NCI-H146 (cell line): Measurements from ENCODE around the gene EMILIN3.

Source experiments
- DNase-seq: peaks from one replicate; lab custom pipeline; 2025; lab: John Stamatoyannopoulos, UW

EMILIN3 gene, protein sequence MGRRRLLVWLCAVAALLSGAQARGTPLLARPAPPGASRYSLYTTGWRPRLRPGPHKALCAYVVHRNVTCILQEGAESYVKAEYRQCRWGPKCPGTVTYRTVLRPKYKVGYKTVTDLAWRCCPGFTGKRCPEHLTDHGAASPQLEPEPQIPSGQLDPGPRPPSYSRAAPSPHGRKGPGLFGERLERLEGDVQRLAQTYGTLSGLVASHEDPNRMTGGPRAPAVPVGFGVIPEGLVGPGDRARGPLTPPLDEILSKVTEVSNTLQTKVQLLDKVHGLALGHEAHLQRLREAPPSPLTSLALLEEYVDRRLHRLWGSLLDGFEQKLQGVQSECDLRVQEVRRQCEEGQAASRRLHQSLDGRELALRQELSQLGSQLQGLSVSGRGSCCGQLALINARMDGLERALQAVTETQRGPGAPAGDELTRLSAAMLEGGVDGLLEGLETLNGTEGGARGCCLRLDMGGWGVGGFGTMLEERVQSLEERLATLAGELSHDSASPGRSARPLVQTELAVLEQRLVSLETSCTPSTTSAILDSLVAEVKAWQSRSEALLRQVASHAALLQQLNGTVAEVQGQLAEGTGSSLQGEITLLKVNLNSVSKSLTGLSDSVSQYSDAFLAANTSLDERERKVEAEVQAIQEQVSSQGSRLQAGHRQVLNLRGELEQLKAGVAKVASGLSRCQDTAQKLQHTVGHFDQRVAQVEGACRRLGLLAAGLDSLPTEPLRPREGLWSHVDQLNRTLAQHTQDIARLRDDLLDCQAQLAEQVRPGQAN

DNA sequence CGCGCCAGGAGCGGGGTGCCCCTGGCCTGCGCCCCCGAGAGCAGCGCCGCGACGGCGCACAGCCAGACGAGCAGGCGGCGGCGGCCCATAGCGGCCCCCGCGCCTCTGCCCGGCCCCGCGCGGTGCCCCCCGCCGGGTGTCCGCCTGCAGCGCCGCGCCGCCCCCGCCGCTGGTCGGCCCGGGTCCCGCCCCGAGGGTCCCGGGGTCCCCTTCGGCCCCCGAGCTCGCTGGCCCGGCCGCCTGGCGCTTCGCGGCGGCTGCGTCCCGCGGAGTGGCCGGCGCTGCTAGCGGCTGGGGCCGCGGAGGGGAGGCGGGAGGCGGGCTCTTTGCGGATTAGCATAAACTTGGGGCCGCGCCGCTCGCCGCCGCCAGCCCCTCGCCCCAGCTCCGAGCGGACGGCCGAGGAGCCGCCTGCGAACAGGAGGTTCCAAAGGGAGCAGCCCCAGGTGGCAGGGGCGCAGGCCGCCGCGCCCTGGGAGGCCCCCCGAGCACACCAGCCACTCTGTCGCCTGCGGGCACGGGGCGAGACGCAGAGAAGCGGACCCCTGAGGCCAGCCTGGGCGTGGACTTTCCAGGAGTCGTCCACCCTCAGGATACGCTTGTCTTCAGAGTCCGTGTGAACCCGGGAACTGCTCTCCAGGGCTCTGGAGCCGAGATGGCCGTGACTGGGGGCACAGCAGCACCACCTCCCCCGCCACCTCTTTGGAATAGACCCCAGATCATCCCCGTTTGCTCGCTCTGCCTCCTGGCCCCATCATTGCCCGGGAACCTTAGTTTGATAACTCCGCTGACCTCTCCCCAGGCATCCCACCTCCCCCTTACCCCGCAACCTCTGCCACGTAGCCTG is at the start of gene EMILIN3:
TSS of gene EMILIN3 (minus strand) at position 273 of the 847 bp plus-strand sequence. CDS start at position 89, 184 bp downstream.
- peak; percentile 68 for DNase-seq

GRCh38 chr20:41415191-41415590 is 48.6 kb upstream of the EMILIN3 start:
- DNase-seq: no peak

GRCh38 chr20:41413169-41413568 is 46.6 kb upstream of the EMILIN3 start:
- DNase-seq: no peak

- no peak for DNase-seq
Measured at GRCh38 chr20:41412324-41413120, 45.9 kb upstream of the EMILIN3 start.

- no peak for DNase-seq
Measured at GRCh38 chr20:41411391-41411847, 44.8 kb upstream of the EMILIN3 start.

- no peak for DNase-seq
Measured at GRCh38 chr20:41408986-41409385, 42.4 kb upstream of the EMILIN3 start.

DNA sequence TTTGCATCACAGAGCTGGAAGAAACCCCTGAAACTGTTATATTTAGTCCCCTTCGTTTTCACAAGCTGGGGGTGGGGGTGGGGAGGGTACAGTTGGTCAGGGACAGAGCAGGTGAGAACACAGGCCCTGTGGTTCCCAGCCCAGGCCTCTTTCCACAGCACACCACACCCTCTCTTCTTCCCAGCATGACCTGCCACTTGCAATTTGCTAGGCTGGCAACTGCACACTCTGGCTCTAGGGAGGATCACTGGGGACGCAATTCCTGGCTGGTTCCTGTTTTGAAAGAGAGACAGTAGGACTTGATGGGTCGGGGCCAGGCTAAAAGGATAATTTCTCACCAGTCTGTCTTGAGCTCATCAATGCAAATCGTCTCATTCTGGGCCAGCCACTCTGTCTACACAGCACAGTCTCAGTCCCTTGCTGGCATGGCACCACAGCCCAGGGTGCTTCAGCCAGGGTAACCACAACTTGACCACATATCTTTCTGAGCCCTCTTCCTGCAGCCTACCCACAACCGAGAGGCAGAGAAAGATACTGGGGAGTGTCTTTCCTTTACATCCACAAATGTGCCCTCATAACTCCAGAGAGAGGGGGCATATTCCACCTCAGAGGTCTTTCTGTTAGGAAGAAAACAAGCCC is 41.7 kb upstream of the EMILIN3 start:
- no peak for DNase-seq

DNA sequence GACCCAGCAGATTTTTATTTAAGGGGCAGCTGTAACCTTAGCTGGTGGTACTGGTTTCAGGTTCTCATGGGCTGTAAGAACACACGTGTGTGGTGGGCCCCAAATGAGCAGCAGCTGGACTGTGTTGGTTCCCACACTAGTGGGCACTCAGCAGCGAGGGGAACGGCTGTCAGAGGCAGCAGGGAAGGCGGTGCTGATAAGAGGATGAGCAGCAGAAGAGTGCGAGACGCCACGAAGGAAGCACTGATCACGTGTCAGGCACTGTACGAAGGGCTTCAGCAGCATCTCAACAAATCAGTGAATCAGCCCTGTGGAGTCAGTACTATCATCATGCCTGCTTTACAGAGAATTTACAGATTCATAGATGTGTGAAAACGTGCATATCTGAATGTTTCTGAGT is 41.0 kb upstream of the EMILIN3 start:
- DNase-seq: no peak

DNA sequence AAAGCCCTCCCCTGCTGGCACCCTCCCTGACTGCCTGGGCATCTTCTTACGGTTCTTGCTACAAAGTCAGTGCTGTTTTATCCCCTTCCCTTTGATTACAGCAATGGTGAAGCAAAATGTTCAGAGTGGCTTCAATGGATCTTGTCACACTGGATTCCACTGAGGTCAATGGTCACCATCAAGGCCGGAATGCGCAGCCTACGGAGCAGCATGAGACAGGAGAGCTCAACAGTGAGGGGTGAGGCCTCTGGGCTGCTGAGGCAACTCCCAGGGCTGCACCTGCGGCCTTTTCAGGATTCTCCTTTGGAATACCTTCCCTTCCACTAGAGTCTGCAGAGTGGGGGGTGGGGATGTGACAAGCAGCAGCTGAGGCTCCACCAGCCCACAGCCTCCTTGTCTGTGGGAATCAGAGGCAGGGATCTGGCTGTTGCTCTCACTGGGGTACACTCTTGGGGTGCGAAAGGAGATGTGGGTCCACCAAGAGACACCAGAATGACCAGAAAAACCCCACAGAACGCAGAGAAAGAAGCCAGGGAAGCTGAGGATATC is 40.4 kb upstream of the EMILIN3 start:
- no peak for DNase-seq

- no peak for DNase-seq
Measured at GRCh38 chr20:41406353-41406752, 39.7 kb upstream of the EMILIN3 start.

GRCh38 chr20:41405436-41405835 is 38.8 kb upstream of the EMILIN3 start:
- no peak for DNase-seq

- no peak for DNase-seq
Measured at GRCh38 chr20:41403604-41404003, 37.0 kb upstream of the EMILIN3 start.

- DNase-seq: no peak
Measured at GRCh38 chr20:41398408-41398807, 31.8 kb upstream of the EMILIN3 start.

DNA sequence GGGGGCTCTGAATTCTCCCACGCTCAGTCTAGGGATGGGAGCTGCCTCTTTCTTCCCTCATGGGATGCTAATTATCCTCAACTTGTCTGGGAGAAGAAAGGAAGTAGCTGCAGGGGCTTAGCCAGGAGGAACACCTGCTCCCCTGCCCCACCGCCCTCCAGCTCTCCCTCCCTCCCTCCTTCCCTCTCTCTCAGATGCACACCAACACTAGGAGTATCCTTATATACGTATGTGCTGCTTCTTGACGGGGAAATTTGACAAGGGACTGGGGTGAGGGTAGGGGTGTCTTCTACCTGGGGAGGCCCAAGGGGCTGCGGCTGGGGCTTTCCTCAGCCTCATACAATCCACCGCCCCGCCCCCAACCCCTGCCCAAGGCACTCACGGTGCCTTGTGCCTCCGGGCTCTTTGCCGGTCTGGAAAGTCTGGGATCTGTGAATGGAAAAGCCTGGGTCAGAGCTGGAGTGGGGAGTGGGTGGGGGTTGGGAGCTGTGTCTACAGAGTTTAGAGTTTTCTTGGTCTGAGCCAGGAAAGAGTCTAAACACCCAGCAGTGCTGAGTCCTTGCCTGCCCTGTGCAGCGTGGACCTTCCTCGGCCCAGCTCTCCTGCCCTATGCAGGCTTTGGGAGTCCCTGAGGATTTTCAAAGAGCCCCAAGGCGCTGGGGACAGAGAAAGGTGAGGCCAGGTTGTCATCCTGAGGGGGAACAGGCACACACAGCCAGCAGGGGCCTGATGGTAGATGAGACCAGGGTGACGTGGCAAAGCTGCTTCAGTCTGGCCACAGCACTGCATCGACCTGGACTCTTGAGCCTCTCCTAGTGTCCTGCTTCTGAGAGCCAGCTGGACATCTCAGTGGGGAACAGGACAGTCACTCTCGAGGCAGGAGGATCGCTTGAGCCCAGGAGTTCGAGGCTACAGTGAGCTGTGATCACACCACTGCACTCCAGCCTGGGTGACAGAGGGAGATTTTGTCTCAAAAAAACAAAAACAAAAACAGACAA is 29.3 kb upstream of the EMILIN3 start:
- no peak for DNase-seq

DNA sequence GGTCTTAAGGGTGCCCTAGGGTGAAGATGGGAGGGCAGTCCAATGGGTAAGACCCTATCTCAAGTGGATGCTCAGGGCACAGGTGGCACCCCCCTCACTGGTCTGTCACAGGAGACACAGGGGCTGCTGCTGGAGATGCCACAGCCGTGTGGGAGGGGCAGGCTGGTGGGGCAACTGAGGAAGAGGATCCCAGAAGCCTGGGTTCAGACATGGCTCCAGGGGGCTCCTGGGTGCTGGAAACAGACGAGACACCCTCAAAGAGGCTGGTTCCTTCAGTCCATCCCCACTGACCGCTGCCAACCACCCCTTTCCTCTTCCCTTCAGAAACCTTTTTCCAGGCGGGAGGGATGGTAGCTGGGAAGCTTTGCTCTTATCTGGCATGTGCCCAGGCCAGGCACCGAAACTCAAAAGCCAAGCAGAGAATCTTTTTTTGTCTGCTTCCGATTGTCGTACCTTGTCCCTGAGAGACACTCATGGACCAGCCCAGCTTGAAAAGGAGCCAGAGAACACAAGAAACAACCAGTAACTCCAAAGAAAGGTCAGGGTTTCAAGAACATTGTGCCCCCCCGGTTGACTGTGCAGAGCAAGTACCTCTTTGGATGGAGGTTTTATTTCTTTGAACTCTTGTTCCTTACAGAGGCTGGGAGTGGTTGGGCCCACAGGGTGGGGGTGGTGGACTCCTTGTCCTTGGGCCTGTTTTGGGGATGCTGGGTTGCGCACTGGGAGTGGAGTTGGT is 28.5 kb upstream of the EMILIN3 start:
- DNase-seq: no peak

DNA sequence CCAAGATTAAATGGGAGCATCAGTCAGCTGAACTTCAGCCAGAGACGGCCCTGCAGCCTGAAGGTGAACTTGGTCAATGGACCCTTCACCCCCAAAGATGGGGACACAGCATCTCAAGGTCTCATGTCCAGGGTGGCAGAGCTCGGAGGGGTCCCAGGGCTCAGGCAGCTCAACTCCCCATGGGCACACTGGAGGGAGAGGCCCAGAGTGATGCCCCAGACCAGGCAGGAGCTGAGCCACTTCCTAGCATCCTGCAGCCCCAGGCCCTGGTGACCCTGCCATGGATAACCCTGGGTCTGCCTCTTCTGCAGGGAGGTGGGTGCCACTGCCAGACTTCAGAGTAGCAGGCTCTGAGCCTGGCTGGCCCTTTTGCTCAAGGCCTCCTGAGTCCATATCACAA is 27.5 kb upstream of the EMILIN3 start:
- DNase-seq: no peak

DNA sequence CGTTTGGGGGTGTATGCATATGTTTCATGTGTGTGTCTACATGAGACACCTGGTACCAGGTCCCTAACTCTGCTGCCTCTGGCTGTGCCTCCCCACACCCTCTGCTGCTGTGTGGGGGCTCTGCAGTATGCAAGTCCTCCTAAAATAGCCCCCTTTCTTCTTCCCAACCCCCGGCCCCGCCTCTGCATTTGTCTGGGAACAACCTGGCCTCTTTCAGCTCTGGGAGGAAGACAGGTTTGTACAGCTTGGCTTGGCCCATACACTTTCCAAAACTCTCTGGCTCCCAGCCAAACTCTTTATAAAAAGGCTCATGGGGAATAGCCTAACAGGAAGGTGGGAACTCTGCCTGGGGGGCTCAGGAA is 27.1 kb upstream of the EMILIN3 start:
- DNase-seq: no peak

DNA sequence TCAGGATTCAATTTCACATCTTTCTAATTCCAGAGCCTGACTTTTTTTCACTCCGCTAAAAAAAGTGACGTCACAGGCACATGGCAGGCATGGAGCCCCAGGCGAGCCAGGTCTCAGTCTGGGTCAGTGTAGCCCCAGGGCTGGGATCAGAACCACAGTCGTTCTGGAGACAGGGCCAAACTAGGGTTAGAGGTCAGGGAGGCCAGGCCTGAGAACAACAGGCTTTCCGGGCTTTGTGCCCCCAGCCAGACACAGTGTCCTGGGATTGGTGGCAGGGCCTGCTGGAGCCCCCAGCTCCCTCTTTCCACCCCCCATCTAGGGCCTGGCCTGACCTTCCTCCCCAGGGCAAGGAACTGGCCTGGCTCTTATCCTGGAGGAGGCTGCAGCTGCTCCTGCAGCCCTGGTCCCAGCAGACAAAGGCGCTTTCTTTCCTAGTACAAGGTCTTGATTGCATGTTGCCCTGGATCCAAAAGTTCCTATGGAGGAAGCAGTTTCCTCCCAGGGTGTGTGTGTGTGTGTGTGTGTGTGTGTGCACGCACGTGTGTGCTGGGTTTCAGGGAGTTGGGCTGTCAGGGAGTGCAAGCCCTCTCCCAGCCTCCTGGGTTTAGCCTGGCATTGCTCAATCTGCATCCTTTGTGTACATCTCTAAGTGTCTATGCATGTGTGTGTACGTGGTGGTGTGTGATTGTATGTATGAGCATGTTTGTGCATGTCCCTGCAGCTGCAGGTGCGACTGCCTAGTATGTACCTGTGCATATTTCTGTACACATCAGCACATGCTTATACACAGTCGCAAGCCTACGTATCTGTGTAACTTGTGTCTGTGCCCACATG is 26.5 kb upstream of the EMILIN3 start:
- no peak for DNase-seq
